Aorta (tissue), 5 donors: ENCODE data around the gene UBQLN4. TPM values are rescaled to one million over a fixed set of nuclear protein-coding genes. Genes with fewer than 3 reads are reported as not detected.
"Not testable (repeated sequence)": the region's sequence is repeated elsewhere in the genome, so short reads cannot be mapped to it uniquely, and the experiment has no call there.

Experiments used
- ATAC-seq: fragments of 200-7000 bp; cut with Tn5 transposase; one replicate; pipeline ENCODE4 v1.9.1; 2022; ENCODE audit warnings: moderate library complexity; ENCODE audit not compliant: low FRiP score
- DNase-seq, 2 donors: peaks; one replicate each; pipeline ENCODE4 v3.0.0-alpha.2; 2020
- H3K27ac ChIP-seq, 2 donors: one replicate each; pipeline ENCODE4 v1.5.1; 2013; ENCODE audit warnings: low read length in 2 of 2, mild to moderate bottlenecking in 2 of 2, moderate library complexity in 2 of 2, control low read depth in 1 of 2, inconsistent platforms in 1 of 2, low read depth in 1 of 2
- H3K27me3 ChIP-seq, 2 donors: one replicate each; pipeline ENCODE4 v1.6.1; 2013; ENCODE audit warnings: control low read depth in 1 of 2, low read length in 1 of 2, mild to moderate bottlenecking in 1 of 2, moderate library complexity in 1 of 2; ENCODE audit not compliant: insufficient read depth in 2 of 2, control insufficient read depth in 1 of 2
- H3K36me3 ChIP-seq, 2 donors: one replicate each; pipeline ENCODE4 v1.6.1; 2013; ENCODE audit warnings: control low read depth in 1 of 2, low read length in 1 of 2, mild to moderate bottlenecking in 1 of 2; ENCODE audit not compliant: insufficient read depth in 2 of 2, control insufficient read depth in 1 of 2
- H3K4me1 ChIP-seq, 2 donors: one replicate each; pipeline ENCODE4 v1.6.1; 2013; ENCODE audit warnings: low read length in 2 of 2, control low read depth in 1 of 2, mild to moderate bottlenecking in 1 of 2, moderate library complexity in 1 of 2; ENCODE audit not compliant: insufficient read depth in 2 of 2, control insufficient read depth in 1 of 2
- H3K4me3 ChIP-seq, 2 donors: one replicate each; pipeline ENCODE4 v1.5.1; 2013; ENCODE audit warnings: low read length in 2 of 2, control low read depth in 1 of 2, mild to moderate bottlenecking in 1 of 2
- H3K9me3 ChIP-seq: one replicate; pipeline ENCODE4 v1.6.1; 2013; ENCODE audit warnings: mild to moderate bottlenecking, low read length; ENCODE audit not compliant: control insufficient read depth
- WGBS, 2 donors: extraction: QIAGEN DNeasy Blood & Tissue Kit; methylation state at CpG; one replicate each; pipeline ENCODE4 v1.1.7; 2013; 5-methylcytosine and 5-hydroxymethylcytosine counted together
- intact Hi-C, 2 donors: fragments of 100-400 bp; cut with DNase I; formaldehyde crosslinking; loops; one replicate each; pipeline versions ENCODE4 v1.14.2 to v1.15.0; 2022
- polyA plus RNA-seq, 2 donors: library from polyadenylated mRNA; stranded (reverse); fragments of 200-250 nt; gene quantifications; one replicate each; pipeline ENCODE4 v1.2.3, GENCODE V29; 2013
- total RNA-seq, 2 donors: library from RNA; stranded (reverse); fragmentation: NEBNext Ultra II Directional; extraction: Animal tissue kit (Norgen Biotek cat#: 25700); gene quantifications; one replicate each; pipeline ENCODE4 v1.2.1, GENCODE V29; 2021
- donor health status: healthy with polysubstance abuse.
- donor health status: Bipolar disorder and iron deficiency.
- donor health status: DM: no; HTN: no; CAD: no.
- donor health status: DM: no; HTN: no; CAD: no.
- donor health status: DM: yes; HTN: yes; CAD: no.

UBQLN4 gene
- total and polyA plus RNA-seq, 4 donors = 14.5 to 25.7 (median 19.9) TPM

GRCh38 chr1:156045076-156045475 lies 8.5 kb downstream of the UBQLN4 start:
- Histone ChIP-seq H3K4me3 (no peak overlapping the region), H3K4me1 (no peaks in the 10 kb centered on the region), H3K36me3 (peaks cover 0 to 4% of the 10 kb centered on the region in 2 donors), H3K27ac (no peak overlapping the region), H3K9me3 (no peaks in the 10 kb centered on the region), H3K27me3 (no peaks in the 10 kb centered on the region)
- no peak for ATAC-seq
- WGBS, 2 donors = 93 to 94% methylated on average over 4 of the region's 4 CpGs
- intact Hi-C loops = no loop called here
- DNase-seq = no peak

GRCh38 chr1:156042828-156043227 lies 10.8 kb downstream of the UBQLN4 start:
- intact Hi-C loops = no loop called here
- 87 to 91% methylated on average over 3 of the region's 3 CpGs for WGBS, 2 donors
- Histone ChIP-seq H3K9me3 (no peaks in the 10 kb centered on the region), H3K4me1 (no peaks in the 10 kb centered on the region), H3K27me3 (no peaks in the 10 kb centered on the region), H3K36me3 (peaks cover 0 to 4% of the 10 kb centered on the region in 2 donors), H3K4me3 (no peak overlapping the region), H3K27ac (no peak overlapping the region)
- no peak for DNase-seq
- no peak for ATAC-seq

GRCh38 chr1:156034991-156035390 lies 18.6 kb downstream of the UBQLN4 start:
- ATAC-seq, H3K4me1 ChIP-seq, H3K27me3 ChIP-seq, H3K36me3 ChIP-seq, intact Hi-C loops, H3K4me3 ChIP-seq, H3K9me3 ChIP-seq, H3K27ac ChIP-seq, DNase-seq: not testable (repeated sequence)
- WGBS, 2 donors = 85 to 87% methylated on average over 4 of the region's 4 CpGs

- intact Hi-C loops = no loop called here
- ATAC-seq (no peak), DNase-seq (no peak)
- no peaks in the 10 kb centered on the region for H3K9me3 ChIP-seq
- no peaks in the 10 kb centered on the region for H3K36me3 ChIP-seq
- no peak overlapping the region for H3K27ac ChIP-seq
- no peak overlapping the region for H3K4me3 ChIP-seq
- no peaks in the 10 kb centered on the region for H3K4me1 ChIP-seq
- WGBS, 2 donors = 49 to 51% methylated on average over 6 of the region's 6 CpGs
- no peaks in the 10 kb centered on the region for H3K27me3 ChIP-seq
These were observed 20.6 kb downstream of the UBQLN4 start for GRCh38 chr1:156033011-156033410.

- no peaks in the 10 kb centered on the region for H3K27me3 ChIP-seq
- 84 to 90% methylated on average over 4 of the region's 4 CpGs for WGBS, 2 donors
- DNase-seq = no peak
- no peak for ATAC-seq
- H3K4me1 ChIP-seq = no peaks in the 10 kb centered on the region
- no peak overlapping the region for H3K4me3 ChIP-seq
- H3K9me3 ChIP-seq = no peaks in the 10 kb centered on the region
- intact Hi-C loops = no loop called here
- no peaks in the 10 kb centered on the region for H3K36me3 ChIP-seq
- H3K27ac ChIP-seq = no peak overlapping the region
These were observed 27.0 kb downstream of the UBQLN4 start for GRCh38 chr1:156026588-156026987.

- H3K9me3 ChIP-seq = no peaks in the 10 kb centered on the region
- intact Hi-C loops = no loop called here
- no peaks in the 10 kb centered on the region for H3K4me1 ChIP-seq
- no peak overlapping the region for H3K27ac ChIP-seq
- 10 to 12% methylated on average over 9 of the region's 9 CpGs for WGBS, 2 donors
- H3K27me3 ChIP-seq = no peaks in the 10 kb centered on the region
- no peak for ATAC-seq
- no peaks in the 10 kb centered on the region for H3K36me3 ChIP-seq
- DNase-seq = peak in 1 of 2 donors; percentile 54
- no peak overlapping the region for H3K4me3 ChIP-seq
These were observed 27.7 kb downstream of the UBQLN4 start for GRCh38 chr1:156025876-156026275.

GRCh38 chr1:156024801-156025200 lies 28.8 kb downstream of the UBQLN4 start:
- Histone ChIP-seq H3K9me3 (no peaks in the 10 kb centered on the region), H3K36me3 (no peaks in the 10 kb centered on the region), H3K27me3 (no peaks in the 10 kb centered on the region), H3K4me3 (no peak overlapping the region), H3K4me1 (no peaks in the 10 kb centered on the region), H3K27ac (no peak overlapping the region)
- 76 to 84% methylated on average over 5 of the region's 5 CpGs for WGBS, 2 donors
- ATAC-seq (no peak), DNase-seq (no peak)
- intact Hi-C loops = no loop called here

GRCh38 chr1:156021954-156022353 lies 31.6 kb downstream of the UBQLN4 start:
- H3K4me3 ChIP-seq = no peak overlapping the region
- H3K4me1 ChIP-seq = no peaks in the 10 kb centered on the region
- H3K36me3 ChIP-seq = peaks cover under 1 to 3% of the 10 kb centered on the region in 2 donors
- 67 to 80% methylated on average over 2 of the region's 2 CpGs for WGBS, 2 donors
- intact Hi-C loops = no loop called here
- H3K27ac ChIP-seq = no peak overlapping the region
- ATAC-seq (no peak), DNase-seq (no peak)
- no peaks in the 10 kb centered on the region for H3K9me3 ChIP-seq
- no peaks in the 10 kb centered on the region for H3K27me3 ChIP-seq

GRCh38 chr1:156021093-156021428 lies 32.5 kb downstream of the UBQLN4 start:
- no peaks in the 10 kb centered on the region for H3K9me3 ChIP-seq
- peaks cover 1 to 3% of the 10 kb centered on the region in 2 donors for H3K36me3 ChIP-seq
- H3K4me3 ChIP-seq = peak overlapping the region in 1 of 2 donors; percentile 81
- intact Hi-C loops = no loop called here
- WGBS, 2 donors = 2% methylated on average over 4 of the region's 4 CpGs
- no peak overlapping the region for H3K27ac ChIP-seq
- no peaks in the 10 kb centered on the region for H3K27me3 ChIP-seq
- H3K4me1 ChIP-seq = no peaks in the 10 kb centered on the region
- DNase-seq (no peak), ATAC-seq (no peak)
